ENCODE data around the gene PTDSS2. TPM values are rescaled to one million over a fixed set of nuclear protein-coding genes. Genes with fewer than 3 reads are reported as not detected.

The PTDSS2 gene
- total and polyA plus RNA-seq, 2 experiments from 2014 or later = 22.7 to 145 TPM

DNA sequence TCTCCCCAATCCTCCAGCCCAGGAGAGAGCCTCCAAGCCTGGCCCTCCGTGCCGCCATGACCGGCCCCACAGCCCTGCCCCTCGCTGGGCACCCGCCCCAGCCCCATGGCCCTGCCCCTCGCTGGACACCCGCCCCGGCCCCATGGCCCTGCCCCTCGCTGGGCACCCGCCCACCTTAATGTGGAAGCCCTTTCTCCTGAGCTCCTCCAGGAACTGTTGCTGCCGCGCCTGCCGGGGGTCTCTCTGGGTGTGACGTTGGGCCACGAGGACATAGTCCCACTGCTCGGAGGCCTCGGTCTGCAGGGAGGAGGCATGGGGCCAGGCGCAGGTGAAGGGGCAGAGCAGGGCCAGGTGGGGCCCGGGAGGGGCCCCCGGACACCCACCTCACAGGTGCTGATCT lies 16.4 kb upstream of the PTDSS2 start:
- TF ChIP-seq ETS1 (IDR thresholded peaks at IDR 0.05) (no peak), ZNF114 (CRISPR knock-in tag; IDR thresholded peaks at IDR 0.05) (no peak), STAT1 (IDR thresholded peaks at IDR 0.05; ENCODE audit: unreplicated experiment) (no peak), POLR2AphosphoS5 (IDR thresholded peaks at IDR 0.05; ENCODE audit: low read depth) (no peak), JUNB (IDR thresholded peaks at IDR 0.05; ENCODE audit: unreplicated experiment) (no peak), NANOG (IDR thresholded peaks at IDR 0.05; ENCODE audit: borderline replicate concordance) (no peak), EZH2phosphoT487 (IDR thresholded peaks at IDR 0.05; ENCODE audit: unreplicated experiment) (no peak), CTCF (conservative IDR thresholded peaks at IDR 0.05; ENCODE audit: low read depth in 2 of 2) (no peak), ZNF331 (CRISPR knock-in tag; IDR thresholded peaks at IDR 0.05; ENCODE audit: low read depth) (no peak), EZH2 (IDR thresholded peaks at IDR 0.05; ENCODE audit: low read depth, unreplicated experiment) (no peak), CREB1 (CRISPR knock-in tag; IDR thresholded peaks at IDR 0.05; ENCODE audit: low read depth) (no peak)
- TF ChIP-seq, protein P1, sequence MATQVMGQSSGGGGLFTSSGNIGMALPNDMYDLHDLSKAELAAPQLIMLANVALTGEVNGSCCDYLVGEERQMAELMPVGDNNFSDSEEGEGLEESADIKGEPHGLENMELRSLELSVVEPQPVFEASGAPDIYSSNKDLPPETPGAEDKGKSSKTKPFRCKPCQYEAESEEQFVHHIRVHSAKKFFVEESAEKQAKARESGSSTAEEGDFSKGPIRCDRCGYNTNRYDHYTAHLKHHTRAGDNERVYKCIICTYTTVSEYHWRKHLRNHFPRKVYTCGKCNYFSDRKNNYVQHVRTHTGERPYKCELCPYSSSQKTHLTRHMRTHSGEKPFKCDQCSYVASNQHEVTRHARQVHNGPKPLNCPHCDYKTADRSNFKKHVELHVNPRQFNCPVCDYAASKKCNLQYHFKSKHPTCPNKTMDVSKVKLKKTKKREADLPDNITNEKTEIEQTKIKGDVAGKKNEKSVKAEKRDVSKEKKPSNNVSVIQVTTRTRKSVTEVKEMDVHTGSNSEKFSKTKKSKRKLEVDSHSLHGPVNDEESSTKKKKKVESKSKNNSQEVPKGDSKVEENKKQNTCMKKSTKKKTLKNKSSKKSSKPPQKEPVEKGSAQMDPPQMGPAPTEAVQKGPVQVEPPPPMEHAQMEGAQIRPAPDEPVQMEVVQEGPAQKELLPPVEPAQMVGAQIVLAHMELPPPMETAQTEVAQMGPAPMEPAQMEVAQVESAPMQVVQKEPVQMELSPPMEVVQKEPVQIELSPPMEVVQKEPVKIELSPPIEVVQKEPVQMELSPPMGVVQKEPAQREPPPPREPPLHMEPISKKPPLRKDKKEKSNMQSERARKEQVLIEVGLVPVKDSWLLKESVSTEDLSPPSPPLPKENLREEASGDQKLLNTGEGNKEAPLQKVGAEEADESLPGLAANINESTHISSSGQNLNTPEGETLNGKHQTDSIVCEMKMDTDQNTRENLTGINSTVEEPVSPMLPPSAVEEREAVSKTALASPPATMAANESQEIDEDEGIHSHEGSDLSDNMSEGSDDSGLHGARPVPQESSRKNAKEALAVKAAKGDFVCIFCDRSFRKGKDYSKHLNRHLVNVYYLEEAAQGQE (IDR thresholded peaks at IDR 0.05; ENCODE audit: unreplicated experiment) = no peak
- TF ChIP-seq, protein P2, sequence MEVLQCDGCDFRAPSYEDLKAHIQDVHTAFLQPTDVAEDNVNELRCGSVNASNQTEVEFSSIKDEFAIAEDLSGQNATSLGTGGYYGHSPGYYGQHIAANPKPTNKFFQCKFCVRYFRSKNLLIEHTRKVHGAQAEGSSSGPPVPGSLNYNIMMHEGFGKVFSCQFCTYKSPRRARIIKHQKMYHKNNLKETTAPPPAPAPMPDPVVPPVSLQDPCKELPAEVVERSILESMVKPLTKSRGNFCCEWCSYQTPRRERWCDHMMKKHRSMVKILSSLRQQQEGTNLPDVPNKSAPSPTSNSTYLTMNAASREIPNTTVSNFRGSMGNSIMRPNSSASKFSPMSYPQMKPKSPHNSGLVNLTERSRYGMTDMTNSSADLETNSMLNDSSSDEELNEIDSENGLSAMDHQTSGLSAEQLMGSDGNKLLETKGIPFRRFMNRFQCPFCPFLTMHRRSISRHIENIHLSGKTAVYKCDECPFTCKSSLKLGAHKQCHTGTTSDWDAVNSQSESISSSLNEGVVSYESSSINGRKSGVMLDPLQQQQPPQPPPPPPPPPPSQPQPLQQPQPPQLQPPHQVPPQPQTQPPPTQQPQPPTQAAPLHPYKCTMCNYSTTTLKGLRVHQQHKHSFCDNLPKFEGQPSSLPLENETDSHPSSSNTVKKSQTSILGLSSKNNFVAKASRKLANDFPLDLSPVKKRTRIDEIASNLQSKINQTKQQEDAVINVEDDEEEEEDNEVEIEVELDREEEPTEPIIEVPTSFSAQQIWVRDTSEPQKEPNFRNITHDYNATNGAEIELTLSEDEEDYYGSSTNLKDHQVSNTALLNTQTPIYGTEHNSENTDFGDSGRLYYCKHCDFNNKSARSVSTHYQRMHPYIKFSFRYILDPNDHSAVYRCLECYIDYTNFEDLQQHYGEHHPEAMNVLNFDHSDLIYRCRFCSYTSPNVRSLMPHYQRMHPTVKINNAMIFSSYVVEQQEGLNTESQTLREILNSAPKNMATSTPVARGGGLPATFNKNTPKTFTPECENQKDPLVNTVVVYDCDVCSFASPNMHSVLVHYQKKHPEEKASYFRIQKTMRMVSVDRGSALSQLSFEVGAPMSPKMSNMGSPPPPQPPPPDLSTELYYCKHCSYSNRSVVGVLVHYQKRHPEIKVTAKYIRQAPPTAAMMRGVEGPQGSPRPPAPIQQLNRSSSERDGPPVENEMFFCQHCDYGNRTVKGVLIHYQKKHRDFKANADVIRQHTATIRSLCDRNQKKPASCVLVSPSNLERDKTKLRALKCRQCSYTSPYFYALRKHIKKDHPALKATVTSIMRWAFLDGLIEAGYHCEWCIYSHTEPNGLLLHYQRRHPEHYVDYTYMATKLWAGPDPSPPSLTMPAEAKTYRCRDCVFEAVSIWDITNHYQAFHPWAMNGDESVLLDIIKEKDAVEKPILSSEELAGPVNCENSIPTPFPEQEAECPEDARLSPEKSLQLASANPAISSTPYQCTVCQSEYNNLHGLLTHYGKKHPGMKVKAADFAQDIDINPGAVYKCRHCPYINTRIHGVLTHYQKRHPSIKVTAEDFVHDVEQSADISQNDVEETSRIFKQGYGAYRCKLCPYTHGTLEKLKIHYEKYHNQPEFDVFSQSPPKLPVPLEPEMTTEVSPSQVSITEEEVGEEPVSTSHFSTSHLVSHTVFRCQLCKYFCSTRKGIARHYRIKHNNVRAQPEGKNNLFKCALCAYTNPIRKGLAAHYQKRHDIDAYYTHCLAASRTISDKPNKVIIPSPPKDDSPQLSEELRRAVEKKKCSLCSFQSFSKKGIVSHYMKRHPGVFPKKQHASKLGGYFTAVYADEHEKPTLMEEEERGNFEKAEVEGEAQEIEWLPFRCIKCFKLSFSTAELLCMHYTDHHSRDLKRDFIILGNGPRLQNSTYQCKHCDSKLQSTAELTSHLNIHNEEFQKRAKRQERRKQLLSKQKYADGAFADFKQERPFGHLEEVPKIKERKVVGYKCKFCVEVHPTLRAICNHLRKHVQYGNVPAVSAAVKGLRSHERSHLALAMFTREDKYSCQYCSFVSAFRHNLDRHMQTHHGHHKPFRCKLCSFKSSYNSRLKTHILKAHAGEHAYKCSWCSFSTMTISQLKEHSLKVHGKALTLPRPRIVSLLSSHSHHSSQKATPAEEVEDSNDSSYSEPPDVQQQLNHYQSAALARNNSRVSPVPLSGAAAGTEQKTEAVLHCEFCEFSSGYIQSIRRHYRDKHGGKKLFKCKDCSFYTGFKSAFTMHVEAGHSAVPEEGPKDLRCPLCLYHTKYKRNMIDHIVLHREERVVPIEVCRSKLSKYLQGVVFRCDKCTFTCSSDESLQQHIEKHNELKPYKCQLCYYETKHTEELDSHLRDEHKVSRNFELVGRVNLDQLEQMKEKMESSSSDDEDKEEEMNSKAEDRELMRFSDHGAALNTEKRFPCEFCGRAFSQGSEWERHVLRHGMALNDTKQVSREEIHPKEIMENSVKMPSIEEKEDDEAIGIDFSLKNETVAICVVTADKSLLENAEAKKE (CRISPR knock-in tag; IDR thresholded peaks at IDR 0.05) = no peak
- Histone ChIP-seq H3K4me1 (ENCODE audit: insufficient read depth) (no peaks in the 10 kb centered on the region), H3K27ac (ENCODE audit: low read depth) (no peak overlapping the region), H4K20me1 (replicated peaks; ENCODE audit: insufficient read depth) (no peaks in the 10 kb centered on the region), H2AFZ (no peak overlapping the region), H3K4me3 (no peak overlapping the region), H3K9me2 (ENCODE audit: insufficient read depth) (no peaks in the 10 kb centered on the region), H3K4me2 (no peak overlapping the region), H3K79me2 (replicated peaks; ENCODE audit: insufficient read depth) (no peaks in the 10 kb centered on the region), H3F3A (replicated peaks; ENCODE audit: low read depth) (0 out of 2 replicates have a peak, but pooled peaks cover 2% of the 10 kb centered on the region), H3K27me3 (ENCODE audit: insufficient read depth) (no peaks in the 10 kb centered on the region), H3K36me3 (ENCODE audit: insufficient read depth) (no peaks in the 10 kb centered on the region)
- peaks cover 11% of the 10 kb centered on the region for H3K36me3 Mint-ChIP-seq (ENCODE audit: low read depth)
- H3K4me1 Mint-ChIP-seq = peaks cover 2% of the 10 kb centered on the region; the same call in 1 of the 3 replicates
- peaks cover 8% of the 10 kb centered on the region for H3K27me3 Mint-ChIP-seq (ENCODE audit: insufficient read depth, low read depth, poor library complexity)
- no peak overlapping the region for H3K27ac Mint-ChIP-seq
- H3K4me3 Mint-ChIP-seq = no peak overlapping the region
- H3K9me3 Mint-ChIP-seq = peaks cover 13% of the 10 kb centered on the region
- no peak for DNase-seq (ENCODE audit: low spot score)
- ATAC-seq = no peak

All from GM23338 (cell line).